CD4-positive, alpha-beta T cell treated with Interleukin-6 for 4 hours (primary cell): ENCODE results near the gene FGD2.
A peak's percentile ranks its signal among the peaks of the same experiment; 100 is the strongest.

Source experiments
- DNase-seq: peaks from one replicate; pipeline ENCODE4 v3.0.0-alpha.2; 2020; ENCODE audit warnings: mixed read lengths

The FGD2 gene, protein sequence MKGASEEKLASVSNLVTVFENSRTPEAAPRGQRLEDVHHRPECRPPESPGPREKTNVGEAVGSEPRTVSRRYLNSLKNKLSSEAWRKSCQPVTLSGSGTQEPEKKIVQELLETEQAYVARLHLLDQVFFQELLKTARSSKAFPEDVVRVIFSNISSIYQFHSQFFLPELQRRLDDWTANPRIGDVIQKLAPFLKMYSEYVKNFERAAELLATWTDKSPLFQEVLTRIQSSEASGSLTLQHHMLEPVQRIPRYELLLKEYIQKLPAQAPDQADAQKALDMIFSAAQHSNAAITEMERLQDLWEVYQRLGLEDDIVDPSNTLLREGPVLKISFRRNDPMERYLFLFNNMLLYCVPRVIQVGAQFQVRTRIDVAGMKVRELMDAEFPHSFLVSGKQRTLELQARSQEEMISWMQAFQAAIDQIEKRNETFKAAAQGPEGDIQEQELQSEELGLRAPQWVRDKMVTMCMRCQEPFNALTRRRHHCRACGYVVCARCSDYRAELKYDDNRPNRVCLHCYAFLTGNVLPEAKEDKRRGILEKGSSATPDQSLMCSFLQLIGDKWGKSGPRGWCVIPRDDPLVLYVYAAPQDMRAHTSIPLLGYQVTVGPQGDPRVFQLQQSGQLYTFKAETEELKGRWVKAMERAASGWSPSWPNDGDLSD

GRCh38 chr6:37005061-37005810 is at the start of gene FGD2:
FGD2 (plus strand) TSS chr6:37005655; CDS start chr6:37005818, 163 bp downstream.
- no peak for DNase-seq

DNA sequence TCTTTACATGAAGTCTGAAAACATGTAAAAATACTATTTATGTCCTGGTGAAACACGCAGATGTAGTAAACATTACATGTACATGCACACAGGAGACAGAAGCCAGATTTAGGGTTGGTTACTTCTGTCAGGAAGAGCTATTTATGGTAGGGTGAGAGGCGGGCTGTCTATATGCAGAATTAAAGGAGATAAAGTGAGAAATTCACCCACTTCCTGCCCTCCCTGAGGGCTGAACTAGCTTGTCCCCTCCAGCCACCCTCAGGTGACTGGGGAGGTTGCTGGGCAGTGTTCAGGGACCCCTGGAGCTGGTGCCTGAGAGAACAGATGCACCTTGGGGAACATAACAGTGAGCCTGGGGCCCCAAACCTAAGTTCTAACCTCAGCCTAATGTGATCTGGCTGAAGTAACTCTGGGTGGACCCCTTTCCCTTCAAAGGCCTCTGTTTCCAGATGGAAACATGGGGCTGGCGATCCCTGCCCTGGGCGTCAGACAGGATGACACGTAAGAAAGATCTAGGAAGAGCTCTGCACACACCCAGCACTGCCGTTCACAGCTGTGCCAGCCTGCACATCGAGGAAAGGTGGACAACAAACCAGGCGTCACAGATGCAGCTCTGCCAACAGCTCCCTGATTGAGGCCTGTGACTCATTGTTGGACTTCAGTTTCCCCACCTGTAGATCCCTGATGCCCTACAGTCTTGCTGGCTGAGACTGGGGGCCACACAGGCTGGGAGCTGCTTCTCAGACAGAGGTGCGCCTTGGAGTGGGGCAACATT is 49.6 kb upstream of the FGD2 start:
- DNase-seq, result peak; percentile 31

DNA sequence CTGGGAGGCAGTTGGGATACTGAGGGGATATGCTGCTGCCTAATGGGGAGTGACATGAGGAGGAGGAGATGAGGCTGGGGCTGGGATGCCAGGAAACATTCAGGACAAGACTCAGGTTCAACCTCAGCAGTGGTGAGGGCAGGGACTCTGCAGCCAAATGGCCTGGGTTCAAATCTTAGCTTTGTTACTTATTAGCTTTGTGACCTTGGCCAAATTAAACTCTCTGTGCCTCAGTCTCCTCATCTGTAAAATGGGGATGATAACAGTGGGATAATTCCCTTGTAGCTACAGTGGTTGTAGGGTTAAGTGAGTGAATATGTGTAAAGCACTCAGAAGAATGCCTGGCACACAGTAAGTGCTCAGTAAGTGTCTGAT is 49.0 kb upstream of the FGD2 start:
- DNase-seq, result no peak

DNA sequence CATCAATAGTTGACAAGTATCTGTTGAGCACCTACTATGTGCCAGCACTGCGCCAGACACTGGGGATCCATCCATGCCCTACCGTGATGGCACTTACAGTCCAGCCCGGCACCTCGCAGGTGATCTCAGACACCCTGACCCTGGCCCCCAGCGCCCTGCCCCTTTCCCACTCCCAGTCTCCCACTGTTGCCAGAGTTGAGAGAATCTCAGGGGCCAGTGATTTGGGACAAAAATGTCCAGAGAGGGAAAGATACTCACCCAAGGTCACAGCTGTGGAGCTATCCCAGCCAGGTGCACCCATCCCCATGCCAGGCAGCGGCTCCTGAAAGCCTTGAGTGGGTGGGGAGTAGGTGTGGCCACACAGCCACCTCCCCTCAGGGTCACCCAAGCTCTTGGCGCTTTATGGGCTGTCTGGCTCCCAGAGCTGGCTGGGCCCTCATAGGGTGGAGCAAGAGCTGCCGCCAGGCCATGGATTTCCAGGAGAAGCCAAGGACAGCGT is 47.6 kb upstream of the FGD2 start:
- no peak for DNase-seq

- DNase-seq, result no peak
Measured at GRCh38 chr6:36958775-36959554, 46.5 kb upstream of the FGD2 start.

DNA sequence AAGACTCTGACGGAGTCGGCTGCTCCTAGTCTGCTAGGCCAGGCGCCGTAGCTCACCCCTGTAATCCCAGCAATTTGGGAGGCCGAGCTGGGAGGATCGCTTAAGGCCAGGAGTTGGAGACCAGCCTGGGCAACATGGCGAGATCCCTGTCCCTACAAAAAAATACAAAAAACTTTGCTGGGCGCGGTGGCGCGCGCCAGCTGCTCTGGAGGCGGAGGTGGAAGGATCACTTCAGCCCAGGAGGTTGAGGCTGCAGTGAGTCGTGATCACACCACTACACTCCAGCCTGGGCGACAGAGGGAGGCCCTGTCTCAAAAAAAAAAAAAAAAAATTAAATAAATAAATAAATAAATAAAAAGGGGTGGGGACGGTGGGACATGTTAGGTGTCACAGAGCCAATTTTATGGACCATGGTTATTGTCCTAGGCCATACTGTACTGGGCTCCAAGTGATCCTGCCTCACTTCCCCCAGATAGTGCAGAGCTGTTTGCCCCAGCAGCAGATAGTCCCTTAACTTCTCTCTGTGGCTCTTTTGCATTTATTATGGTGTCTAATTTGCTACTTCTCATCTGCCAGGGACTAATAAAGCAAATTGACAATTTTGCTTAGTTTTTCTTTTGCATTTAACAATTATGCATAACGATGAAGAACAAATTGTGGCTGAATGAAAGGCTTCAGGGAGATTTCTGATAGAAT is 45.8 kb upstream of the FGD2 start:
- no peak for DNase-seq

- no peak for DNase-seq
Measured at GRCh38 chr6:36961441-36962435, 43.7 kb upstream of the FGD2 start.

DNA sequence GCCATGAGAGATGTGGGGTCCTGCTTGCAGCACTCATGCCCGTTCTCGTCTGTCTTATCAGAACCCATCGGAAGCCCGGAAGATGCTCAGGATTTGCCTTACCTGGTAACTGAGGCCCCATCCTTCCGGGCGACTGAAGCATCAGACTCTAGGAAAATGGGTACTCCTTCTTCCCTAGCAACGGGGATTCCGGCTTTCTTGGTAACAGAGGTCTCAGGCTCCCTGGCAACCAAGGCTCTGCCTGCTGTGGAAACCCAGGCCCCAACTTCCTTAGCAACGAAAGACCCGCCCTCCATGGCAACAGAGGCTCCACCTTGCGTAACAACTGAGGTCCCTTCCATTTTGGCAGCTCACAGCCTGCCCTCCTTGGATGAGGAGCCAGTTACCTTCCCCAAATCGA is 42.6 kb upstream of the FGD2 start:
- DNase-seq, result peak; percentile 87

GRCh38 chr6:36963451-36964290 is 41.8 kb upstream of the FGD2 start:
- peak; percentile 59 for DNase-seq

GRCh38 chr6:36964349-36964748 is 41.1 kb upstream of the FGD2 start:
- no peak for DNase-seq

- DNase-seq, result no peak
Measured at GRCh38 chr6:36964908-36965307, 40.5 kb upstream of the FGD2 start.

GRCh38 chr6:36967301-36967700 is 38.2 kb upstream of the FGD2 start:
- no peak for DNase-seq

GRCh38 chr6:36967757-36968156 is 37.7 kb upstream of the FGD2 start:
- no peak for DNase-seq

GRCh38 chr6:36968266-36968977 is 37.0 kb upstream of the FGD2 start:
- no peak for DNase-seq

DNA sequence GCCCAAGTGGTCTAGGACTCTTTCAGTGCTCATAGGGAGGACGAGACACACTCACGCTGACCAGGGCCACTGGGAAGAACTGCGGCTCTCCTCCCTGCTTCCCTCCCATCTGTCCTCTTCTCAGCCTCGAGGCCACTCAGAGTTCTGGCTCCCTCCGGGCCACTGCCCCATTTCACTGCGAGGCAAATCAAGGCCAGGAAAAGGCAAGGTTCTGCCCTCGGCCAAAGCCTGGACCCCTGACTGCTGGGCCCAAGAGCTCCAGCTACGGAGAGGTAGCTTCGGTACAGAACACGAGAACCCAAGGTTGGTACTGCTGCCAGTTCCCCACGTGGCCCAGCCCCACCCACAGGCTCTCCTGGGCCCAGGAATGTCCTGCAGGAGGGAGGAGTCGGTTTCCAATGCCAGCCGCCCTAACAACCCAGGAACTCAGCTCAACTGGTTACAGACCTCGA is 36.2 kb upstream of the FGD2 start:
- DNase-seq, result no peak

DNA sequence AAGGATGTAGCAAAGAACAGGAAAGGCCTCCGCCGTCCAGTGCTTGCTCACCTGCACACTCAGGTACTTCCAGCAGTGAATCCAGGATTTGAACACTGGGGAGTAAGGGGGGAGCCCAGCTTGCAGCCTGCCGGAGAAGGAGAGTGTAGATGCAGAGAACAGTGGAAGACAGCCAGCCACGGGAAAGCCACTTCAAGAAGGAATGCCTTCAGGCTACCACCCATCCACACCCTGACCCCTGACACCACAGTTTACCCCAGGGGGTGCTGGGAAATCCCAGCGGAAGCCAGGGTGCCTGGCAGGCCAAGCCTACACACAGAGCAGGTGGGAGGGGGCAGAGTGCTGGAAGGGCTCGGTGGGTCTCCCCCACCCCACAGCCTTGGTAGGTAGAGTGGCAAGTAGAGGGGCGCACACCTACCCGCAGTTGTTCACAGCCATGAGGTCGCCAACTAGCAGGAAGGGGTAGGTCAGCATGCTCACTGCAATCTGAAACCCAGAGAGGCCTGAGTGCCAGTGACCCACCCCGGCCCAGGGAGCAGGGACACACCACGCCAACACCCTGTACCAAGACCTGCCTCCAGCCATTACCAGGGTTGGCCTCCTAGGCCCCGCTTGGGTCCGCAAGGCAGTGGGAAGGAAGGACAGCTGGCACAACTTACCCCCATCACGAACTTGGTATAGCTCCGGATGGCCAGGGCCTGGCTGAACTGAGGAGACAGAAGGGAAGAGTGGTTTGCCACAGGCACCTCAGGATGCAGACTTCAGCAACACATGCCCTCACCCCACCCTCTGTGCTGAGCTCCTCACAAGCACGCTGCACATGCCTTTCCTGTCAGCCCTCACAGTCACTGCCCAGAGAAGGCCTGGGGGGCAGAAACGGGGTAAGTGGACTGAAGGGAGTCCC is 35.2 kb upstream of the FGD2 start:
- DNase-seq, result no peak
